ENCODE data around the gene FUT1.

GRCh38 chr19:48737360-48737998 is 15.0 kb downstream of the FUT1 start:
- TF ChIP-seq CTCF (IDR thresholded peaks at IDR 0.05) = no peak
- peak in 2 of 3 donors; percentile 34 to 47 for TF ChIP-seq POLR2A (IDR thresholded peaks at IDR 0.05)
